ENCODE data around the gene CCDC197.

The CCDC197 gene

DNA sequence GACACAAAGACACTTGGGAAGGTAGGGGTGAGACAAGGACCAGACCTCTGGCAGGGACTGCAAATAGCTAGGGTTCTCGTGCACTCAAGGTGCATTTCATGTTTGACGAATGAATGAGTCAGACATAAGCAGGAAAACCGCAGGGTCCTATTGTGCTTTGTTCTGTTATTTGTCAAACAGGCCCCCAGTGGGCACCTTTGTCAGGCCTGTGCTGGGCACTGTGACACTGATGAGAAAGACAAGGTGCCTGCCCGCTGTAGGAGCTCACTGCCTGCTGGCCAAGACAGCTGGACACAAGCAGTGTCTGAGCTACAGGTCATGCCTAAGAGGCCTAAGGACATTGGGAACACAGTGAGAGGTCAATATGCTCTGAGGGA is 31.3 kb downstream of the CCDC197 start:
- TF ChIP-seq, protein P1, sequence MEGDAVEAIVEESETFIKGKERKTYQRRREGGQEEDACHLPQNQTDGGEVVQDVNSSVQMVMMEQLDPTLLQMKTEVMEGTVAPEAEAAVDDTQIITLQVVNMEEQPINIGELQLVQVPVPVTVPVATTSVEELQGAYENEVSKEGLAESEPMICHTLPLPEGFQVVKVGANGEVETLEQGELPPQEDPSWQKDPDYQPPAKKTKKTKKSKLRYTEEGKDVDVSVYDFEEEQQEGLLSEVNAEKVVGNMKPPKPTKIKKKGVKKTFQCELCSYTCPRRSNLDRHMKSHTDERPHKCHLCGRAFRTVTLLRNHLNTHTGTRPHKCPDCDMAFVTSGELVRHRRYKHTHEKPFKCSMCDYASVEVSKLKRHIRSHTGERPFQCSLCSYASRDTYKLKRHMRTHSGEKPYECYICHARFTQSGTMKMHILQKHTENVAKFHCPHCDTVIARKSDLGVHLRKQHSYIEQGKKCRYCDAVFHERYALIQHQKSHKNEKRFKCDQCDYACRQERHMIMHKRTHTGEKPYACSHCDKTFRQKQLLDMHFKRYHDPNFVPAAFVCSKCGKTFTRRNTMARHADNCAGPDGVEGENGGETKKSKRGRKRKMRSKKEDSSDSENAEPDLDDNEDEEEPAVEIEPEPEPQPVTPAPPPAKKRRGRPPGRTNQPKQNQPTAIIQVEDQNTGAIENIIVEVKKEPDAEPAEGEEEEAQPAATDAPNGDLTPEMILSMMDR (IDR thresholded peaks at IDR 0.05), result no peak
- no peak for DNase-seq (ENCODE audit: low spot score)
- Histone ChIP-seq H3K4me3 (no peak overlapping the region), H3K27ac (no peak overlapping the region)

DNA sequence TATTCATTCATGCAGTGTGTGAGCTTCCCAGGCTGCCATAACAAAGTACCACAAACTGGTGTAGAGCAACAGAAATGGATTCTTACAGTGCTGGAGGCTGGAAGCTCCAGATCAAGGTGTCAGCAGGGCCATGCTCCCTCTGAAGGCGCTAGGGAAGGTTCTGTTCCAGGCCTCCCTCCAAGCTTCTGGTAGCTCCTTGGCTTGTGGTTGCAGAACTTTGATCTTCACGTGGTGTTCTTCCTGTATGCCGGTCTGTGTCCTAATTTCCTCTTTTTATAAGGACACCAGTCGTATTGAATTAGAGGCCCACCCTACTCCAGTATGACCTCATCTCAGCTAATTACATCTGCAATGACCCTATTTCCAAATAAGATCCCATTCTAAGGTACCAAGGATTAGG is 32.2 kb downstream of the CCDC197 start:
- DNase-seq (ENCODE audit: low spot score), result no peak
- H3K4me3 ChIP-seq, result no peak overlapping the region
- TF ChIP-seq, protein P1 (IDR thresholded peaks at IDR 0.05), result no peak
- no peak overlapping the region for H3K27ac ChIP-seq

DNA sequence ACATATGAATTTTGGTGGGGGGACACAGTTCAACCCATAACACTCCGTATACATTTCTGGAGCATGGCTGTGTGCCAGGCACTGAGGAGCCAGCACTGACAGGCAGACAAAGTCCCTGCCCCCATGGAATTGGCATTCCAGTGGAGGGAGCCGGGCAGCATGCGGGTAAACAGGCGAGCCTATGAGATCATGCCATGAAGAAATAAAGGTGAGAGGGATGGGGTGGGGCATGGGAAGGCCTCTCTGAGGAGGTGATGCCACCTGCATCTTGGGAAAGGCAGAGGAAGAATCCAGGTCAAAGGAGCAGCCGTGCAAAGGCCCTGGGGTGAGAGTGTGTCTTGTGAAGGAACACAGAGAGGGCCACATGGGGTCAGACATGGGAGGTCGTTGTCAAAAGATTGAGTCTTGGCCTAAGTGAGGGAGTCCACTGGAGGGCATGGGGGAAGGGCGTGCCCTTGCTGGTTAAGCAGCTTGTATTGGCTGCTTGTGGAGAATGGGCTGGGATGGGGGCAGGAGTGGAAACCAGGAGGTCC is 32.6 kb downstream of the CCDC197 start:
- Histone ChIP-seq H3K4me3 (no peak overlapping the region), H3K27ac (no peak overlapping the region)
- no peak for DNase-seq (ENCODE audit: low spot score)
- TF ChIP-seq, protein P1 (IDR thresholded peaks at IDR 0.05), result no peak

DNA sequence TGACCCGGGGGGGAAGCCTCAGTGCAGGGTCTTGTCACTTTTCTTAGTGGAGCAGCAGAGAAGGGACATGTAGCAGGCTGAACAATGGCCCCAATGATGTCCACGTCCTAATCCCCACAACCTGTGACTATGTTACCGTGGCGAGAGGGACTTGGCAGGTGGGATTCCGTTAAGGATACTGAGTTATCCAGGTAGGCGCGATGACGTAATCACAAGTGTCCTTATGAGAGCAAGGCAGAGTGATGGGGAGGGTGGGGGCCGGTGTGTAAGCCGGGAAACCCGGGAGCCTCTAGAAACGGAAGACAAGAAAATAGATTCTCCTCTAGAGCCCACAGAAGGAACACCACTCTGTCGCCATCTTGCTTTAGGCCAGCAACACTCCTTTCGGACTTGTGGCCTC is 33.5 kb downstream of the CCDC197 start:
- Histone ChIP-seq H3K4me3 (no peak overlapping the region), H3K27ac (no peak overlapping the region)
- TF ChIP-seq, protein P1 (IDR thresholded peaks at IDR 0.05), result no peak
- DNase-seq (ENCODE audit: low spot score), result no peak

DNA sequence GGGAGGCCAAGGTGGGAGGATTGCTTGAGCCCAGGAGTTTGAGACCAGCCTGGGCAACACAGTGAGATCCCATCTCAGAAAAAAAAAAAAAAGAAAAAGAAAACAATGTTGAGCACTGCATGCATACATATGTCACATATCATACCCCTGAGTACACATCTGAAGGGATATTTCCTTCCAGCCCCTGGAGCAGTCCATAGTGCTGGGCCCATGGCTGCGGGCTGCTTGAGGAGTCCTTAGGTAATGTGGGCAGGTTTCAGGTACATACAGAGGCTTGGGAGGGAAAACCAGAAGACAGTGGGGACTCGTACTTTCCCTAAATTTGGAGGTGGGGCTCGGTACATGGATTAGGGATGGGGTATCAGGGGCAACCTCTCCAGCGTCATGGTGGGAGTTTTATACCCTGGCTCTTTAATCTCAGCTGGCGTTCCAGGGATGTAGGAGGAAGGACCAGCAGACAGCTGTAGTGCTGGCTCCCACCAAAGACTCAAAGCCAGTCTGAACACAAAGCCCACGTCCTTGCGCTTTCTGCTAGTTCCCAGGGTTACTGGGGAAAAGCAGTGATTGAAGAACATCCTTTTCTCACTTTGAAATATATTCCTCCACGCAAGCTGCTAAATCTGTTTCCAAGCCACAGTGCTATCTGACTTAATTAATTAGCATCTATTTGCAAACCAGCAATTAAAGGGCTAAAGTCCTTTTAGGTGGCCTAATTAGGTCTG is 34.2 kb downstream of the CCDC197 start:
- Histone ChIP-seq H3K27ac (no peak overlapping the region), H3K4me3 (no peak overlapping the region)
- TF ChIP-seq, protein P1 (IDR thresholded peaks at IDR 0.05), result no peak
- no peak for DNase-seq (ENCODE audit: low spot score)

DNA sequence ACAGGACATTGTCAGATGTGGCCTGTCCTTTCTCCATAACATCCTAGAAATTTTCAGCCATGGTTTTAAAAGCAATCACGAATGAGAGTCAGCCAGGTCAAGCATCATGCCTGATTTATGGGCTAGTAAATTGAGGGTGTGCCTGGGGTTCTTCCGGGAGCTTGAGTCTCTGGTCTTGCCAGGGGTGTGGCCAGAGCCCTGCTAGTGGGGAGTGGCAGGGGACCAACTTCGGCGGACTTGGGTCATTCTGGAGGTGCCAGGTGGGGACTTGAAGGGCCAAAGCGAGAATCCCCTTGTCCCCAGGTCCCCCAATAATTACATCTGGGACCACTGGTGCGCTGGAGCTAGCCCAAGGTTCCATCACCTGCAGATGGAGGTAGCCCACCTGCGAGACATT is 34.8 kb downstream of the CCDC197 start:
- no peak overlapping the region for H3K27ac ChIP-seq
- DNase-seq (ENCODE audit: low spot score), result no peak
- TF ChIP-seq, protein P1 (IDR thresholded peaks at IDR 0.05), result no peak
- H3K4me3 ChIP-seq, result no peak overlapping the region

DNA sequence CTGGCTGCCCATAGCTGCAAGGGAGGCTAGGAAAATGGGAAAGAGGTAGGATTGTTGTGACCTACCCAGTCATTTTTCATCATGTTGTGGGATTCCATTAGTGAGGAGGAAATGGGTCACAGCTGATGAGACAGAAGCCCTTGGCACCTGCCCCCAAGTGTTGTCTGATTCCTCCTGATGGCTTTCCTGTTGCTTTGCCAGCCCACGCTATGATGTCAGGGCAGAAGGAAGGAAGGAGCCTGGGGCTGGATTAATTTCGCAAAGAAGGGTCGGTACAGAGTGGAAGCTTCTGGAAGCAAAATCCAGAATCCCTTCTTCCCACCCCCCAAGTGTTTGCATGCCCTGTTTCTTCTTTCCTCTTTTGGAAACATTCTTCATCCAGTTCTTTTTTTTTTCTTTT is 37.8 kb downstream of the CCDC197 start:
- Histone ChIP-seq H3K4me3 (no peak overlapping the region), H3K27ac (no peak overlapping the region)
- no peak for DNase-seq (ENCODE audit: low spot score)
- TF ChIP-seq, protein P1 (IDR thresholded peaks at IDR 0.05), result no peak
